ENCODE data around the gene DYNC1LI2. TPM values are rescaled to one million over a fixed set of nuclear protein-coding genes. Genes with fewer than 3 reads are reported as not detected.

Gene DYNC1LI2
- total and polyA plus RNA-seq, 9 of the 15 experiments (the other 6 are each of a cell fraction or from before 2014, with no cell fraction given) = 5.1 to 48.9 (median 38.2) TPM

- no peak for TF ChIP-seq HDAC6 (IDR thresholded peaks at IDR 0.05; ENCODE audit: low read depth, low read length)
- no peak for TF ChIP-seq NCOA1 (IDR thresholded peaks at IDR 0.05; ENCODE audit: low read depth)
- TF ChIP-seq ZNF655 (CRISPR knock-in tag; IDR thresholded peaks at IDR 0.05) = no peak
- no peak for TF ChIP-seq ARID2 (IDR thresholded peaks at IDR 0.05)
- TF ChIP-seq MYNN (IDR thresholded peaks at IDR 0.05) = no peak
- no peak for TF ChIP-seq MYNN (CRISPR knock-in tag; IDR thresholded peaks at IDR 0.05)
- TF ChIP-seq ZNF217 (CRISPR knock-in tag; IDR thresholded peaks at IDR 0.05) = no peak
- no peak for TF ChIP-seq SRSF9 (IDR thresholded peaks at IDR 0.05; ENCODE audit: borderline replicate concordance, low read depth, low read length)
- TF ChIP-seq PCBP1 (IDR thresholded peaks at IDR 0.05; ENCODE audit: low read depth, low read length, poor library complexity, severe bottlenecking) = no peak
- TF ChIP-seq ZNF695 (CRISPR knock-in tag; IDR thresholded peaks at IDR 0.05) = no peak
- no peak for TF ChIP-seq MLX (CRISPR knock-in tag; conservative IDR thresholded peaks at IDR 0.05)
- no peak for TF ChIP-seq FOXM1 (IDR thresholded peaks at IDR 0.05; ENCODE audit: low read depth)
- no peak for TF ChIP-seq FOXM1 (CRISPR knock-in tag; IDR thresholded peaks at IDR 0.05; ENCODE audit: low read depth)
- TF ChIP-seq MBD2 (IDR thresholded peaks at IDR 0.05; ENCODE audit: borderline replicate concordance, low read depth) = no peak
- no peak for TF ChIP-seq PBX2 (CRISPR knock-in tag; IDR thresholded peaks at IDR 0.05; ENCODE audit: low read depth)
- TF ChIP-seq PBX2 (tag; conservative IDR thresholded peaks at IDR 0.05; ENCODE audit: low read depth) = no peak
- TF ChIP-seq ZC3H11A (IDR thresholded peaks at IDR 0.05; ENCODE audit: low read depth, low read length) = no peak
- no peak for TF ChIP-seq POLR3A (IDR thresholded peaks at IDR 0.05; ENCODE audit: borderline replicate concordance, extremely low read depth, insufficient read depth, insufficient read length)
- no peak for TF ChIP-seq DNMT1 (IDR thresholded peaks at IDR 0.05)
- TF ChIP-seq ZNF79 (CRISPR knock-in tag; IDR thresholded peaks at IDR 0.05; ENCODE audit: low read depth) = no peak
- TF ChIP-seq TOE1 (IDR thresholded peaks at IDR 0.05; ENCODE audit: borderline replicate concordance) = no peak
- no peak for TF ChIP-seq TOE1 (CRISPR knock-in tag; IDR thresholded peaks at IDR 0.05; ENCODE audit: borderline replicate concordance, low read depth)
Observed at GRCh38 chr16:66719246-66719645, 32.2 kb downstream of the DYNC1LI2 start (continued).

Measured in K562 (cell line).